ENCODE results near the gene NRG3.

NRG3 gene

GRCh38 chr10:82817676-82818422 lies 942.9 kb downstream of the NRG3 start:
- DNase-seq (ENCODE audit: low read depth): no peak

GRCh38 chr10:82821043-82821442 lies 946.0 kb downstream of the NRG3 start:
- no peak for DNase-seq (ENCODE audit: low read depth)

- DNase-seq (ENCODE audit: low read depth): no peak
Measured at GRCh38 chr10:82826132-82826531, 951.1 kb downstream of the NRG3 start.

DNA sequence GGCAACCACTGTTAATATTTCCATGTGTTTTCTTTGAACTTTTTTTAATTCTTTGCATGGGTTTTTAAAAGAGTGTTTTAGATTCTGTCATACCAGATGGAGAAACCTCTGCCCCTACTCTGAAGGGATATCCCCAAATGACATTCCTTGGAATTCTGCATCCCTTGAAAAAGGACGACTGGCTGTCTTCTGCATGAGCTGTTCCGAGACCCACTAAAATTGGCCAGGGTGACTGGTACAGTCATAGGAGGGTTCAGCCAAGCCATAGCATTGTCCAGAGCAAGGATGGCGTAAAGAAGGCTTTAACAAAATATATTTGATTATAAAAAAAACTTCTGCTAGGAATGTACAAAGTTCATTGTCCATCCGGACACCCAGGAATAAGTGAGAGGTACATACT lies 952.9 kb downstream of the NRG3 start:
- no peak for DNase-seq (ENCODE audit: low read depth)

DNA sequence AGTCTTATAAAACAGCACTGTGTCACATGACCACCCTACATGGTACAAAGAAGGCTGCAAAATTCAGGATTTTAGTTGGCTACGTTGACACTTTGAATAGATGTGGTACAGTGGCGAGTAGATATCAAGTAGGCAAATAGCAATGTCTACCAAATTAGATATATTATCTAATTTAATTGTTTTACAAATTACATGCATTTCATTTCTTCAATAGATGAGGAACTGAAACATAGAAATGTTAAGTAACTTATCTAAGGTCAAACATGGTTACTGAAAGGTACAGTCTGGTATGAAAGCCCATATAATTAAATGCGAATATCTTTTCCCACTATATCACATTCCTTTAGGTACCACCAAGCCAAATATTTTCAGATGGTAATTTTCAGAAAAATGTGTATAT lies 972.2 kb downstream of the NRG3 start:
- no peak for DNase-seq (ENCODE audit: low read depth)

- no peak for DNase-seq (ENCODE audit: low read depth)
Measured at GRCh38 chr10:82850191-82850590, 975.2 kb downstream of the NRG3 start.

- no peak for DNase-seq (ENCODE audit: low read depth)
Measured at GRCh38 chr10:82856957-82857613, 982.1 kb downstream of the NRG3 start.

DNA sequence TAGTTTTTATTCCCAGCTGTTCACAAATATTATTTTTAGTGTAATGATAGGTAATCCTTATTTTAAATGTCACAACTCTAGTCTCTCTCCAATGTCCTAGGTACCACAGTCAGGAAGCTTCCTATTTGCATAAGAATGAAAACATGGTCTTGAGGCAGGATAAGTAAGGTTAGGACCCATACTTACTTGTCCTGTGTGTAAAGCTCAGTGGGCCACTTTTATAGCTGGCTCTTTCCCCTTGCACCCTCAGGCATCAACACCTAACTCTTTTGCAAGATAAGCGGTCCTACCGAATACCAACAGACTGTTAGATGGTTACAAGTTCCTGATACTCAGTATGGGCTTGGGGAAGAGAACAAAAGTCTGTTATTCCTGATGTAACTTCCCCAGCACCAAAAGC lies 986.9 kb downstream of the NRG3 start:
- DNase-seq (ENCODE audit: low read depth): no peak

- no peak for DNase-seq (ENCODE audit: low read depth)
Measured at GRCh38 chr10:82865366-82865765, 990.4 kb downstream of the NRG3 start.

DNA sequence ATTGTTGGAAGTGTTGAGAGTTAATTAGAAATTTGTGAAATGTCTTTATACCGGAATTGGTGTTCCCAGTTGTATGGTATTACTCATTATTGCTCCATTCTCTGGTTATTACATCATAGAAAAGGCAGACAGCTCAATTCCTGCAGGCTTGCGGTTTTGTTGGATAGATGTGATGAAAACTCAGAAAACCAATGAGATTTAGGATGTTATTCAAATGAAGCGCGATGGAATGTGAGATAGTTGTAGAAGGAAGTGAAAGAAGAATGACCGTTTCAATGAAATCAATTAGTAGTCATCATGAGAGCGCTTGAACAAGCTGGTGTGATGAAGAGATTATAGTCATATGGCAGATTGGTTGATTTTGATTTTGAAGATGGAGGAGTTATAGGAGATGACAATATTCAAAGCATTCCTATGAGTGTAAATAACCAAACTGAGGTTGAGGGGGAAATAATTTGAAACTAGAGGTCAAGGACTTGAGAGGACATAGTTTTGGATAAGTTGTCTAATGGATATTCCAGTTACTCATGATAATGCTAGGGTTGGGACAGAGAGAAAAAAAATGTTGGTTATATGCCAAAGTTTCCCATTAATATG lies 991.5 kb downstream of the NRG3 start:
- DNase-seq (ENCODE audit: low read depth): no peak

GRCh38 chr10:82867056-82867455 lies 992.1 kb downstream of the NRG3 start:
- no peak for DNase-seq (ENCODE audit: low read depth)

DNA sequence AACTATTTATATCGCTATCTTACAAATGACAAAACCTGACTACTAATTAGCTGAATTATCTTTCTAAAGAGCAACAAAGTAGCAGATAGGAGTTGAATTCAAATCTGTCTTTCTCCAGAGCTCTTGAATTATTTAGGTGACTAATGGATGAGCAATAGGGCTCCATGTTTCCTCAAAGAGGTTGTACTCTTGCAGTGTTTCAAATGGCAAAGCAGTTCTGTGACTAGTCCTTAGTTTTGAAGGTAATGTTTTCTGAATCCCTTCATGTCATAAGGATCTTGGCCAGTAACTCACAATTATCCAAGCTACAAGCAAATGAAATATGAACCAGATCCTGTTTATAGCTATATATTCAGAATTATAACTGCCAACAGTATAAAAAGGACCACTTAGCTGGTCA lies 999.7 kb downstream of the NRG3 start:
- no peak for DNase-seq (ENCODE audit: low read depth)

DNA sequence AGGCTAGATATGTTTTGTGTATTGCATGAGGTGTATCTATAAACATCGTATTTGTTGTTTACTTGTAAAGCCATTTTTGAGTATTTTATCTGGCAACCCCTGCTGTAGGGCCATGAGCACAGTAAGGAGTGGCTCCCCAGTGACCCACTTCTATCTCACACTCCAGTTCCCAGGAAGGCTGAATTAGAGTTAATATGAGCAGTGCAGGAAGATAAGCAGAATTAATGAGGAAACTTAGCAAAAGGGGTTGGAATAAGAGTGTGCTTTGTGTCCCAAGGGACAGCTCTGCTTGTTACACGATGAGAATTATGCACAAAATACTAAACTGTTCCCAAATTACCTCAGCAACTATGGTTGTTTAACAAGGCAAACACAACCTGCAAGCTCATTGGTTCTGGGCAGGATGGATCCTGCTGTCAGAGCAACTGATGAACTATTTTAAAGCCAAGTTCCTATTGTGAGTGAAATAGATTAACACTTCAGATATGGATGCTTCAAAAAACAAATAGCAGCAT lies 1005.8 kb downstream of the NRG3 start:
- no peak for DNase-seq (ENCODE audit: low read depth)

GRCh38 chr10:82882722-82883121 lies 1007.7 kb downstream of the NRG3 start:
- DNase-seq (ENCODE audit: low read depth): no peak

DNA sequence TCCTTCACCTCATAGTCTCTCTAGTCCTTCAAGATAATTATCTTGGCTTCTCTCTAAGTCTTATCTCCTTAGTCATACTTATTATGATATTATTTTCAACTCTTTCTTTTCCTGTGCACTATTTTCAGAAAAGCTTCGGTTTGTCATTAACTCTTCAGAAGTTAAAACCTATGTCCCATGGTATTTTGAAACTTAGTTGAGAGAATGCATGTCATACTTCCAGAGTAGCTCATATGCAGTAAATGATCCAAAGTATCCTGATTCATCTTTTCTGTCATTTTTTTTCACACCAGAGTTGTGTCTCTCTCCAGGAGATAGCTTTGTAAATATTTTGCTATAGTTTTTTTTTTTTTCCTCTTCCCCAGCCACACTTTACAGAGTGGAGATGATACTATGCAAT lies 1008.6 kb downstream of the NRG3 start:
- DNase-seq (ENCODE audit: low read depth): no peak

DNA sequence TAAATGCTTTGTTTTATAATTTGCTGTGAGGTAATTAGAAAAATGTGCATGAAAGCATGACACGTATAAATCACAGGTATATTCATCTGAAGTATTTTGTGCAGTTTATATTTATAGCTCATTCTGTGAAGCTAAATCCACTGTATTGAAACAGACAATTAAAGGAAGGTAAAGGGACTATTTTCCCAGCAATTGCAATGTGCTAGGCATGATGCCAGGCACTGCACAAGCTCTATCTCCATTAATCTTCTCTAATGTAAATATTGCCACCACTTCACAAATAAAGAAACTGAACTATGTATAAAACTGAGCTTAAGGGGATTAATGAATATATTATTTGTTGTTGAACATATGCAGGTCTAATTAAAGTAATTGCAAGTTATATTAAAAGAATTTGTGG lies 1012.5 kb downstream of the NRG3 start:
- no peak for DNase-seq (ENCODE audit: low read depth)

- no peak for DNase-seq (ENCODE audit: low read depth)
Measured at GRCh38 chr10:82888809-82889455, 1013.9 kb downstream of the NRG3 start.

GRCh38 chr10:82889728-82890127 lies 1014.7 kb downstream of the NRG3 start:
- DNase-seq (ENCODE audit: low read depth): no peak

DNA sequence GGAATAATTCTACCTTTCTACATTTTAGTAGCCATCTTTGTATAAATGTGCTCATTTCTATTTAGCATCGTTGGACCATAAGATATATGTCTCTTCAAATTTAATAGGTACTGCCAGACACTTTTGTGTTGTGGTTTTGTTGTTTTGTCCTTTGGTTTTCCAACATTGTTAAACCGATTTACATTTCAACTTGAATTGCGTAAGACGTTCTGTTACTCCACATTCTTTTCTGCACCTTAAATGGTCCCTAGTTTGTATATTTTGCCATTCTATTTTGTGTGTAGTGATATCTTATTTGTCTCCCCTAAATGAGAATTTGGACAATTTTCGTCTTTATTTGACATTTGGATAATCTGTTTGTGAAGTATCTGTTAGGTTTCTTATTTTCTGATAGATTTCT lies 1015.6 kb downstream of the NRG3 start:
- no peak for DNase-seq (ENCODE audit: low read depth)

- DNase-seq (ENCODE audit: low read depth): no peak
Measured at GRCh38 chr10:82908096-82908495, 1033.1 kb downstream of the NRG3 start.

- no peak for DNase-seq (ENCODE audit: low read depth)
Measured at GRCh38 chr10:82908751-82909150, 1033.8 kb downstream of the NRG3 start.

GRCh38 chr10:82910301-82910700 lies 1035.3 kb downstream of the NRG3 start:
- no peak for DNase-seq (ENCODE audit: low read depth)

DNA sequence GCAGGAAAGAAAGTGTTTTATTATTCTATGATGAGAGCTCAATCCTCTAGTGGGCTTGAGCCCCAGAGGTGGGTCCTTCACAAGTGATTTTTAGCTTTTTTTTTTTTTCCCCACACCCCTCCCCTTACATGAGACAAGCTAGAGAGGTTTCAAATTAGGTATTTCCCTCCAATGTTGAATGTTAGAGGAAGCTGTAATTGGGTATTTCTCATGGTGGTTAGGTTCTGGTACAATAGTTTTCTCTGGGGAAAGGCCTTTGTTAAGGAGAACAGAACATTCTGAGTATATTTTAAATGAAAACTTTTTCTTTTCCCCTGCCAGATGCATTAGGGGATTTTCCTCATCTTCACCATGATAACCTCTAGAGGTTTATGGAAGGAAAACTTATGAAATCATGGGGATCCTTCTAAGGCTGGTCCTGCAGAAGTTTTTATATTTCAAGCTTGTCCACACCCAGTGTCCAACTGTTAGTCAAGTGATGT lies 1039.7 kb downstream of the NRG3 start:
- DNase-seq (ENCODE audit: low read depth): no peak
